Measurements from ENCODE around the gene F8. TPM values are rescaled to one million over a fixed set of nuclear protein-coding genes. Genes with fewer than 3 reads are reported as not detected.

The F8 gene
- total and polyA plus RNA-seq, 5 donors: 34.7 to 98.8 (median 70.5) TPM

DNA sequence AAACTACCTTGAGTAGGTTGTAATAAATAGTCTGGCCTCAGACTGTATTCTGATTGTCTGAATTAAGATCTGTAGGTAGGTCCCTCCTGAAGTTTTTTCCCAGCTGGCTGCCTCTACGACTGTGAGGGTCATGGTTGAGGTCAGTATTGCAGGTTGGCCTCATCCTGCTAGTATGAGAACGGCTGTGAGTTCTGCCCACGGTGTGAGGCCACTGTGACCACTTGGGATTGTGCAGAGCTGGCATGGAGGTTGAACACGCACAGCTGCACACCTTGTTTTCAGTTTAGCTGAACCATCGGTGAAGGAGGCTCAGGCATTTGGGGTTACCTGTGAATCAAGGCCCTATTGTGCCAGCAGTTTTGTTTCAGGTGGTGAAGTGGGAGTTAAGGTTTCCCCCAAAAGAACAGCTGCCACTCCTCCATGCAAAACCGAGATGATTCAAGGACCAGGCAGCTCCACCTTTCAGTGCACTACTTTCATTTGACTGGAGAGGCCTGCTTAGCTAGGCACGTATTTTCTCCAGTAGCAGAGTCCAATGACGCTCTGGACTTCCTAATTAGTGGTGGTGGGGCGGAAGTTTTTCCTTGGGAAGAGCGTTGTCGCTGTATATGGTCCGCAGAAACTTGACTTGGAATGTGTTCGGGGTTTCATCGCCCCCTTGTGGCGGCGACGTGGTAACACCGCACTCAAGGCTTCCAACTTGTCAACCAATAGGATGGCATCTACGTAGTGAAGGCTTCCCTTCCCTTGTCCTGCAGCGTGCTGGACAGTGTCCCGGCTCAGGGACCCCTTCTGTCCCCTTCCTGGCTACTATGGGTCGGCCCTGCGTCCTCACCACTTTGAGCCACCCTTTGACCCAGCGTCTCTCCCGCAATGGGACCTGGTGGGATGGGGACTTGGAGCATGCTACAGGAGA is 34.6 kb upstream of the F8 start:
- intact Hi-C loops (cut with DNase I): loop anchor here in 3 of 4 donors (5.0 to 10.0 kb wide), 3 partner anchors 70 to 75 kb away; no protein-coding TSS in a partner anchor
- H3K4me3 ChIP-seq (ENCODE audit: low read length): no peak overlapping the region
- H3K4me1 ChIP-seq (ENCODE audit: control insufficient read depth, insufficient read depth, low read length): peaks cover 2% of the 10 kb centered on the region
- peak overlapping the region; percentile 5 for H3K27ac ChIP-seq (ENCODE audit: low read length)
- peak; percentile 55 to 84 (median 82) for DNase-seq
- 13% methylated on average over 25 of the region's 25 CpGs for WGBS
- no peaks in the 10 kb centered on the region for H3K9me3 ChIP-seq (ENCODE audit: control insufficient read depth, low read length)
- ATAC-seq: peak; percentile 86 to 91
- H3K27me3 ChIP-seq (ENCODE audit: control insufficient read depth, insufficient read depth): no peaks in the 10 kb centered on the region

DNA sequence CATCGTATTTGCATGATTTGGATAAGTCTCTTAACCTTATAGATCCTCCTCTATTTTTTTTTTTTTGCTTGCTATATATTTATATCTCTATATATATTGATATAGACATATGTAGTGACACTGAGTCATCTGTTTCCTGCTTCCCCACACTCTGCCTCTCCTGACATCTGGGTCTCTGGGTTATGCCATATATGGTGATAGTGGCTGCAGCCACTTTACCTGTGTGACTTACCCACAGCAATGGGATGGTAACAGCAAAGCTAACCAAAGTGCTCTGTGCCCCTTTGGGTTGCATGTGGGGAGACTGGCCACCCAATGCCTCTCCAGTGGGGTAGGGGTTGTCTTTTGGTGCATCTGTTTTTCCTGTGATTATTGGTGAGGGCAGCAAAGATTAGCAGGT is 33.9 kb upstream of the F8 start:
- H3K9me3 ChIP-seq (ENCODE audit: control insufficient read depth, low read length): no peaks in the 10 kb centered on the region

DNA sequence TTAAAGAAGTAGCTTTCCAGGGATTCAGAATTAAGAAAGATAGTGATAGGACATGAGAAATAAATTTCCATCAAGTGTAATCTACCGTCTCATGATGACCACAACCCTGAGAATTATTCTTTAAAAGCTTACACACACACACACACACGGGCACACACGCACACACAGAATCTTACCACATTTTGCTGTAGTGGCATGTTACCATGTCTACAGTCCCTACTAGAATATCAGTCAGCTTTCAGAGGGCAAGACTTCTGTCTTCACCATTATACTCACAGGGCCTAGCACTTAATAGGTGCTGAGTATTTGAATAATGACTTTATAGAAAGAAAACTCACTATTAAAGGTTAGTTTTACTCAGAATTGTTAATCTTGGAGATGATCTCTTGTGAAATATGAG is 33.0 kb upstream of the F8 start:
- no peak for ATAC-seq
- no peak for DNase-seq
- no peak overlapping the region for H3K27ac ChIP-seq (ENCODE audit: low read length)
- no peaks in the 10 kb centered on the region for H3K27me3 ChIP-seq (ENCODE audit: control insufficient read depth, insufficient read depth)
- WGBS: 93% methylated on average over 3 of the region's 3 CpGs
- H3K9me3 ChIP-seq (ENCODE audit: control insufficient read depth, low read length): no peaks in the 10 kb centered on the region
- no peak overlapping the region for H3K4me3 ChIP-seq (ENCODE audit: low read length)
- peaks cover 2% of the 10 kb centered on the region for H3K4me1 ChIP-seq (ENCODE audit: control insufficient read depth, insufficient read depth, low read length)
- intact Hi-C loops (cut with DNase I): loop anchor here in 3 of 4 donors (5.0 to 10.0 kb wide), 3 partner anchors 68 to 73 kb away; no protein-coding TSS in a partner anchor

More for the DNA sequence above, 33.9 kb upstream of the F8 start:
- intact Hi-C loops (cut with DNase I): loop anchor here in 3 of 4 donors (5.0 to 10.0 kb wide), 3 partner anchors 69 to 74 kb away; no protein-coding TSS in a partner anchor
- WGBS: 91% methylated on average over 1 of the region's 1 CpG
- Histone ChIP-seq H3K4me3 (ENCODE audit: low read length) (no peak overlapping the region), H3K4me1 (ENCODE audit: control insufficient read depth, insufficient read depth, low read length) (peaks cover 2% of the 10 kb centered on the region), H3K27ac (ENCODE audit: low read length) (no peak overlapping the region), H3K27me3 (ENCODE audit: control insufficient read depth, insufficient read depth) (no peaks in the 10 kb centered on the region)
- DNase-seq (no peak), ATAC-seq (no peak)

DNA sequence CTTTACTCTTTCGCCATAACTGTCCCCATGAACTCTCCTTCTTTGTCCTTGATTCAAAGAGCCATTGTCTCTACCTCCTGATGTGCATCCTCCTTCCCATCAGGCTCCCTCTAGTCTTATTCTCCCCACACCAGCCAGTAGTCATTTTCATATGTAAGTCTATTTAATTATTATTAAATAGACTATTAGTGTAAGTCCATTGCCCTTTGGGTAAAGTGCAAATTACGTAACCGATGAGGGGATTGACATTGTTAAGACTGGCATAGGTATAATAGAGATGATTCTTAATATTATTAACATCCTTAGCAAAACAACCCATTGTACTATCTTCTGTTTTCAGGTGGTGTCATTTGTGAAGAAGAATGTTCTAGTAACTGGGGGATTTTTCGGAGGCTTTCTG is 31.7 kb upstream of the F8 start:
- H3K9me3 ChIP-seq (ENCODE audit: control insufficient read depth, low read length): no peaks in the 10 kb centered on the region
- ATAC-seq: no peak
- H3K27ac ChIP-seq (ENCODE audit: low read length): no peak overlapping the region
- no peak overlapping the region for H3K4me3 ChIP-seq (ENCODE audit: low read length)
- H3K4me1 ChIP-seq (ENCODE audit: control insufficient read depth, insufficient read depth, low read length): peaks cover 2% of the 10 kb centered on the region
- DNase-seq: no peak
- intact Hi-C loops (cut with DNase I): loop anchor here in 1 of 4 donors (10.0 kb wide), 1 partner anchor 69 kb away; no protein-coding TSS in a partner anchor
- WGBS: 89% methylated on average over 4 of the region's 4 CpGs
- no peaks in the 10 kb centered on the region for H3K27me3 ChIP-seq (ENCODE audit: control insufficient read depth, insufficient read depth)

GRCh38 chrX:155053656-155054055 is 31.1 kb upstream of the F8 start:
- intact Hi-C loops (cut with DNase I): loop anchor here in 1 of 4 donors (10.0 kb wide), 1 partner anchor 69 kb away; no protein-coding TSS in a partner anchor
- no peaks in the 10 kb centered on the region for H3K9me3 ChIP-seq (ENCODE audit: control insufficient read depth, low read length)
- H3K4me3 ChIP-seq (ENCODE audit: low read length): no peak overlapping the region
- WGBS: 93% methylated on average over 3 of the region's 3 CpGs
- DNase-seq (no peak), ATAC-seq (no peak)
- no peaks in the 10 kb centered on the region for H3K27me3 ChIP-seq (ENCODE audit: control insufficient read depth, insufficient read depth)
- H3K4me1 ChIP-seq (ENCODE audit: control insufficient read depth, insufficient read depth, low read length): peaks cover 4% of the 10 kb centered on the region
- no peak overlapping the region for H3K27ac ChIP-seq (ENCODE audit: low read length)

GRCh38 chrX:155052738-155053498 is 30.4 kb upstream of the F8 start:
- H3K27me3 ChIP-seq (ENCODE audit: control insufficient read depth, insufficient read depth): no peaks in the 10 kb centered on the region
- no peaks in the 10 kb centered on the region for H3K9me3 ChIP-seq (ENCODE audit: control insufficient read depth, low read length)
- H3K4me3 ChIP-seq (ENCODE audit: low read length): no peak overlapping the region
- ATAC-seq (no peak), DNase-seq (no peak)
- 90% methylated on average over 5 of the region's 5 CpGs for WGBS
- H3K4me1 ChIP-seq (ENCODE audit: control insufficient read depth, insufficient read depth, low read length): peaks cover 4% of the 10 kb centered on the region
- H3K27ac ChIP-seq (ENCODE audit: low read length): no peak overlapping the region
- intact Hi-C loops (cut with DNase I): loop anchor here in 1 of 4 donors (10.0 kb wide), 1 partner anchor 68 kb away; no protein-coding TSS in a partner anchor

- DNase-seq: peak; percentile 28 to 62 (median 59)
- Histone ChIP-seq H3K4me3 (ENCODE audit: low read length) (no peak overlapping the region), H3K27me3 (ENCODE audit: control insufficient read depth, insufficient read depth) (no peaks in the 10 kb centered on the region), H3K4me1 (ENCODE audit: control insufficient read depth, insufficient read depth, low read length) (peaks cover 6% of the 10 kb centered on the region), H3K27ac (ENCODE audit: low read length) (no peak overlapping the region), H3K9me3 (ENCODE audit: control insufficient read depth, low read length) (no peaks in the 10 kb centered on the region)
- peak; percentile 72 to 76 for ATAC-seq
- WGBS: 42% methylated on average over 9 of the region's 9 CpGs
- intact Hi-C loops (cut with DNase I): no loop called here
These were observed 26.6 kb upstream of the F8 start for GRCh38 chrX:155048977-155049619.

DNA sequence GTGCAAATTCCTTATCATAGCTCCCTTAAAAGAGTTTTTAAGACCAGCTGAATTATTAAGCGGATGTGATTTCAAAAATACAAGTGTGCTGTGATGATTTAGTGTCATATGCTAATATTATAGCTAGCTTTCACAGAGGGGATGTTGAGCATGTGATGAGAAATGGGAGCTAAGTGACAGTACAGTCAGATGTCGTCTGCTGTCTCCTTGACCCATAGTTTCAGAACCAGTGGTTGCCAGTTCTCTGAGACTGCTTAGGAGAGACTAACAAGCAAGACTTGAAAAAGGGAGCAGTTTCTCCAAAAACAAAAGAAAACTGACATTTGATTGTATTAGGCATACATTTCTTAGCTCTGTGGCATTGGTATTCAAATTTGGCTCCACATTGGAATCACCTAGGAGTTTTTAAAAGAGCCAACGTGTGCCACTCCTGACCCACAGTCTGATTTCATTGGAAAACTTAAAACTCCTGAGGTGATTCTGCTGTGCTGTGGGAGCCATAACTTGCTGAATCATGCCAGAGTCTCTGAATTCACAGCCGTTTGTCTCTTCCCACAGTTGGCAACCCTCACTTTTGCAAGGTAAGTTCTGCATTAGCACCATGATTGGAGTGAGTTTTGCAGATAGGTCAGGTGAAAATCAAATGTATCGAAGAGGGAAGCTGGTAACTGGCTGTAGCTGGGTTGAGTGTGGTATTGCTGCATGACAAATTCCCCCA is 24.4 kb upstream of the F8 start:
- no peaks in the 10 kb centered on the region for H3K9me3 ChIP-seq (ENCODE audit: control insufficient read depth, low read length)
- ATAC-seq: no peak
- whole genome bisulfite sequencing: 72% methylated on average over 5 of the region's 5 CpGs

DNA sequence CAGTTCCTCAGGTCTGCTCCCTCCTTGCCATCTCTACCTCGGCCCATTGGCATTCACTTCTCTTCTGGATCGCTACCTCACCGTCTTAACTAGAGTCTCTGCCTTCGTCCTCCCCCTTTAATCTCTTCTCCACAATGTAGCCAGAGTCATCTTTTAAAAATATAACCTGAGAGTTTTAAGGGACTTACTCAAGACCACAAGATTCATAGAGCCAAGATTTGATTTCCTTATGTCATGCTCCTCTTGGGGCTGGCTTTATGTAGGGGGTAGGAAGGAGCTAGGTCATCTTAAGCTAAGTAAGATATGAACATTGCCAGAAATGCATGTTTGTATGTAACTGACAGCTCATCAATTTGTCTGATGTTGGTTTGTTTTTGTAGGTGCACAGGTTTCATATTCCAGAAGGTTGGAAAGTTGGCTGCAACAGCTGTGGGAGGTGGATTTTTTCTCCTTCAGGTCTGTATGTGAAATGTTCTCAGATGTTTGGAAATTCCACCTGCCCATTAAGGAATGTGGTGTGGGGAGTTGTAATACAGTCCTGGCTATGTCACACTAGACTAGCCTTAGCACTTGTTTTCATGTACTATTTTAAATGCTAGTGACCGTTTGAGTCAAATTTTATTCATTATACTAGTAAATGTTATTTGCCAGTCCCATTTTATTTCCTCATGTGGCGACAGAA is 23.7 kb upstream of the F8 start:
- WGBS: 81% methylated on average over 6 of the region's 6 CpGs
- no peak for ATAC-seq
- intact Hi-C loops (cut with DNase I): no loop called here
- no peaks in the 10 kb centered on the region for H3K27me3 ChIP-seq (ENCODE audit: control insufficient read depth, insufficient read depth)
- H3K4me3 ChIP-seq (ENCODE audit: low read length): no peak overlapping the region
- no peaks in the 10 kb centered on the region for H3K9me3 ChIP-seq (ENCODE audit: control insufficient read depth, low read length)
- H3K4me1 ChIP-seq (ENCODE audit: control insufficient read depth, insufficient read depth, low read length): peaks cover 6% of the 10 kb centered on the region
- no peak overlapping the region for H3K27ac ChIP-seq (ENCODE audit: low read length)
- DNase-seq: no peak

More for the DNA sequence above, 24.4 kb upstream of the F8 start:
- DNase-seq: no peak
- Histone ChIP-seq H3K27ac (ENCODE audit: low read length) (no peak overlapping the region), H3K4me3 (ENCODE audit: low read length) (no peak overlapping the region), H3K4me1 (ENCODE audit: control insufficient read depth, insufficient read depth, low read length) (peaks cover 6% of the 10 kb centered on the region), H3K27me3 (ENCODE audit: control insufficient read depth, insufficient read depth) (no peaks in the 10 kb centered on the region)
- intact Hi-C loops (cut with DNase I): no loop called here

GRCh38 chrX:155035688-155036087 is 13.2 kb upstream of the F8 start:
- Histone ChIP-seq H3K27ac (ENCODE audit: low read length) (no peak overlapping the region), H3K4me3 (ENCODE audit: low read length) (no peak overlapping the region), H3K9me3 (ENCODE audit: control insufficient read depth, low read length) (no peaks in the 10 kb centered on the region), H3K4me1 (ENCODE audit: control insufficient read depth, insufficient read depth, low read length) (peaks cover 2% of the 10 kb centered on the region), H3K27me3 (ENCODE audit: control insufficient read depth, insufficient read depth) (no peaks in the 10 kb centered on the region)
- DNase-seq: no peak
- intact Hi-C loops (cut with DNase I): no loop called here
- no peak for ATAC-seq
- WGBS: 95% methylated on average over 4 of the region's 4 CpGs

Measured in right cardiac atrium (tissue), 5 donors.